HG03064 (cell line): ENCODE measurements around the gene GOLGA6L10.
"Not testable (repeated sequence)": the region's sequence is repeated elsewhere in the genome, so short reads cannot be mapped to it uniquely, and the experiment has no call there.

Experiments
- ATAC-seq: cut with Tn5 transposase; IDR thresholded peaks from one replicate; pipeline ENCODE4 v1.9.1; 2021; ENCODE audit warnings: low read depth; ENCODE audit not compliant: unreplicated experiment

GOLGA6L10 gene

DNA sequence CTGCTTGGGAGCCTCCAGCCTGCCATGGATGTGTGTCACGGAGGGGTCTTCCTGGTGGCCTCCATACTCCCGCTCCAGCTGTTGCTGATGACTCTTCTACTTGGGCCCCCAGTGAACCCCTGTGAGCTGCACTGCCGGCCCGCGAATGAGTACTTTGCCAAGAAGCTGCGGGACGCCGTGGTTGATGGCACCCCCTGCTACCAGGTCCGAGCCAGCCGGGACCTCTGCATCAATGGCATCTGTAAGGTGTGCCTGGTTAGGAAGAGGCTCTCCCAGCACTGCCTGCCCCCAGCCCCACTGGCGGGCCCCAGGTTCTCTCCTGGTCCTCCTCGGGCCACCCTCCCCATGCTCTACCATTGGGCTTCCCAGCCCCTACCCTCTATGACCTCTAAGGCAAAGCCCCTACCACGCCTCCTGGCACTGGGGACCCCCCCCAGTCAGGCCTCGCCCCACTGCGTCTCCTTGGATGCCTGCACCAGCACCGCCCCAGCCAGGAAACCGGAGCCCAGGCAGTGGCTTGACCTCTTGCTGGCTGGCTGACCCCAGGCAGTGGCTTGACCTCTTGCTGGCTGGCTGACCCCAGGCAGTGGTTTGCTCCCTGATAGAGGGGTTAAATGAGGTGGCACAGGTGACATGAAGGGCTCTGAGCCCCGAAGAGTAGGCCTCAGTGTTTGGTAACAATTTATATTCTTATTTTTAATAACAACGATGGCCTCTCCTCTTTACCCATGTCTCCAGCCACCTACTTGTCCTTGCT, 29.6 kb downstream of the GOLGA6L10 start:
- not testable (repeated sequence) for ATAC-seq

DNA sequence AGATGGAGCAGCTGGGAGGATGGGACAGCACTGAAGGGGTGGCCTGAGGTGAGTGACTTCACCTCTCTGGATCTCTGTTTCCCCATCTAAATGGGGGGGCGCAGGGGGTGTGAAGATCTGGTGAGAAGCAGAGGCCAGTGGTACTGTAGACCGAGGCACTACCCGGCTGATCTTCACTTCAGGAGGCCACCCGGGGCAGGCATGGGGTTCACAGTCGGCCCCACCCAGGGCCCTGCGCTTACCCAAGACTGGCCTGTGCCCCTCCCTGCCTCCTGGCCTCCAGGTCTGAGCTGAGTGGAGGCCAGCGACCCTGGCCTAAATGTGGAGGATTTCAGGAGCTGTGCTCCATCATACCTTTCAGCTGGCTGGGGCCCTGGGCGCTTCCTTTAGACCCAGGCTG, 31.0 kb downstream of the GOLGA6L10 start:
- not testable (repeated sequence) for ATAC-seq

DNA sequence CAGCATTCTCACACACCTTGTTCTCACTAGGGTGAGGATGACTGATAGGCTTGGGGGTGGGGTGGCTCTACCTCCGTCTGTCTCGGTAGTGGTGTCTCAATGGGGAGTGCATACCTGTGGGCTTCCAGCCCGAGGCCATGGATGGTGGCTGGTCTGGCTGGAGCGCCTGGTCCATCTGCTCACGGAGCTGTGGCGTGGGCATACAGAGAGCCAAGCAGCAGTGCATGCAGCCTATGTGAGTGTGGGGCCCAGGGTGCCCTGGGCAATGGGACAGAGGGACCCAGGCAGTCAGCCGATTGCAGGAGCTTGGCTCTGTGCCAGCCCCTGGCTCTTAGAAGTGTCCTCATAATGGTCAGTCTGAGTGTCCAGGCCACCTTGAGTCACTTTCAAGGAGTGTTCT, 31.8 kb downstream of the GOLGA6L10 start:
- ATAC-seq, result not testable (repeated sequence)

DNA sequence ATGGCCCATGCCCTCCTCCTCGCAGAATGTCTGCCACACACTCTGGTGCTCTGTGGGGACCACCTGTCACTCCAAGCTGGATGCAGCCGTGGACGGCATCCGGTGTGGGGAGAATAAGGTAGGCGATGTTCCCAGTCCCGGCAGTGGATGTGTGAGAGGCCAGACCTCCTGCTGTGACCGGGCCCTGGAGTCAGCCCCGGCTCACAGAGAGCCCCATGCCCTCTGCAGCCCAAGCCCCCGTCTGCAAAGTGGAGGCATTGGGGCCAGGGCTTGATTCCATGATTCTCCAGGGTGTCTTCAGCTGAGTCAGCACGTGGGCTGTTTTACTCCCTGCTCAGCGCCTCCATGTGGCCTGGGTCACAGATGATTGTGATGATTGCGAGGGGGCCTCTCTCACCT, 32.2 kb downstream of the GOLGA6L10 start:
- ATAC-seq, result no peak

DNA sequence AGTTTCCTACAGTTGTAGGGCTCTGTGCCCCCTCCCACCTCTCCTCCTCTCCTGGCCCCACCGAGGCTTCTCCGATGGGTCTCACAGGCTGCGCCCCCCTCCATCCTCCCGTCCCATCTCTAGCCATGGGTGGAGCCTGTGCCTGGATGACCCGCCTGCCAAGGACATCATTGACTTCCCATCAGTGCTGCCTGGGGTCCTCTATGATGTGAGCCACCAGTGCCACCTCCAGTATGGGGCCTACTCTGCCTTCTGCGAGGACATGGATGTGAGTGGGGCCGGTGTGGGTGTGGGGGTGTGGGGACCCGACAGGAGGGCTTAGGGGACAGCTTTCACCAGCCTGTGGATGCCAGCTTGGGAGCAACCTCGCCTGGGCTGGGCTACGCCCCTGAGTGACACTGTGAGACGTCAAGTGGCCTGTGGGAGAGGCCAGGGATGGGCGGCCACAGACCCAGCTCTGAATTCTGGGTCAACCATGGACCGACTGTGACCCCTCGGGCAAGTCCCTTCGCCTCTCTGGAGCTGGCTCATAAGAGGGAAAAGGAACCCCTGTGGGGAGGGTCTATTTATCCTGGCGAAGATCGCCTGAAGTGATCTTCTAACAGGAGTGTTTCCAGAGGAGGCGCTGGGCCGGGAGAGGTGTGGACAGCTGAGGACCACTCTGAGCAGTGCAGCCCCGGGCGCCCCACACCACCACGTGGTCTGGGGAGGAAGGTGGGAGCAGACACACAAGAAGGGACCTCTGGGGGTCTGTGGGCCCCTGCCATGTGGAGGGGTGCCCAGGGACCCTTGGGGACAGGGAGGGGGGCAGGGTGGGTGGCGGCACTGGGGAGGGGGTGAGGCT, 32.8 kb downstream of the GOLGA6L10 start:
- not testable (repeated sequence) for ATAC-seq

DNA sequence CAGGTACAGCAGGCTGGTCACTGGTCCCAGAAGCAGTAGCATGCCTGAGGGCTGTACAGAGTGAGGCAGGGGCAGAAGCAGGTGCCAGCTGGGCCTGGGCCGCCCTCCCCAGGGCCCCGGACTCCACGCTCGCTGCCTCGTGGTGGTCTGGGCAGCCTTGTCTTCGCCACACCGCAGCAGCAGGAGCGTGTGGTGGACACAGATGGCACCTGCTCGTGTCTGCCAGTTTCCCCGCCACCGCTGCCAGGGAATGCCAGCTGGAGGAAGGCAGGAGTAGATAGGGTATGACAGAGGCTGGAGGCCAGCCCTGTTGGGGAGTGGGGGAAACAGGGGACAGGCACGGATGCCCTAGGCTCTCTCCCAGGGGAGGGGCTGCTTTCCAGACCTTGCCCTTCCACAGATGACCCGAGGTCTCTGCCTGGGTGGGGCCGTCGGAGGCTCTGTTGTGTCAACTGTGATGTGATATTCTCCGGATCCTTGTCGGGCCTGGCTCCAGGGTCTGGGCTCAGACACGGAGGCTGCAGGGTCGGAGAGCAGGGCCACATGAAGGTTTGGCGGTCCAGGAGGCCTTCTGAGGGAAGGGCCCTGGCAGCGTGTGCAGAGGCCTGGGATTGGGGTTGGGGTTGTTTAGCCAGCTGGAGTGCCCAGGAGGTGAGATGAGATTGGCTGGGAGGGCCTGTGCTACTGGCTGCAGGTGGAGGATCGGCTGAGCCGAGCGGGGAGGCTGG, 33.6 kb downstream of the GOLGA6L10 start:
- ATAC-seq, result no peak

DNA sequence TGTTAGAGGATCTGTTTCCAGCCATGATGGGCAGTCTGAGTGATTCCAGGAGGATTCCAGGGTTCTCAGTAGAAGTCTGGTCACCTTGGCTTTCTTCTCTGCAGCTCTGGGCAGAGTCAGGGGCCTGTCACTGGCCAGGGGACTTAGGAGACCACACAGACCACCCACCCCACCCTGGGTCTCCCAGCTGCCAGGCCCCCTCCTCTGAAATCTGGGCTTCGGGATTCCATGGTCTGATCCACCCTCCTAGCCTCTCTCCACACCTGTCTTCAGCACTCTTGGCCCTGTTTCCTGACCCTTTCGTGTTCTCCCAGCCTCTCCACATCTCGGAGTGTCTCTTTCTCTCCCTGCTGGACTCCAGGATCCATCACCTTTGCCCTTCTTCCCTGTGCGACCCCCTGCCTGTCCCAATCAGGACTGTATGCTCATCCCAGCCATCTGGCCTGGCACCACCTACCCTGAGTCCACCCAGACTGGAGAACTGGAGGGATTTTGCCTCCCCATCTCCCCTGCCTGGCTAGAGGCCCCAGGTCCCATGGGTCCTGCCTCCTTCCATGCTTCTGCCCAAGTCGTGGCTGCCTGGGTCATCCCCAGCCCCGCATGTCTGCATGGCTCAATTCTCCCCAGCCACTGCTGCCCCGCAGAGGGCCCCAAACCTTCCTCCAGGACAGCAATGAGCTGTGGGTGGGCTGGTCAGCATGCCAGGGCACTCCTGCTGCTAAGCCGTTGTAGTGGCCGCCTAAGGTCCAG, 34.3 kb downstream of the GOLGA6L10 start:
- ATAC-seq, result no peak

DNA sequence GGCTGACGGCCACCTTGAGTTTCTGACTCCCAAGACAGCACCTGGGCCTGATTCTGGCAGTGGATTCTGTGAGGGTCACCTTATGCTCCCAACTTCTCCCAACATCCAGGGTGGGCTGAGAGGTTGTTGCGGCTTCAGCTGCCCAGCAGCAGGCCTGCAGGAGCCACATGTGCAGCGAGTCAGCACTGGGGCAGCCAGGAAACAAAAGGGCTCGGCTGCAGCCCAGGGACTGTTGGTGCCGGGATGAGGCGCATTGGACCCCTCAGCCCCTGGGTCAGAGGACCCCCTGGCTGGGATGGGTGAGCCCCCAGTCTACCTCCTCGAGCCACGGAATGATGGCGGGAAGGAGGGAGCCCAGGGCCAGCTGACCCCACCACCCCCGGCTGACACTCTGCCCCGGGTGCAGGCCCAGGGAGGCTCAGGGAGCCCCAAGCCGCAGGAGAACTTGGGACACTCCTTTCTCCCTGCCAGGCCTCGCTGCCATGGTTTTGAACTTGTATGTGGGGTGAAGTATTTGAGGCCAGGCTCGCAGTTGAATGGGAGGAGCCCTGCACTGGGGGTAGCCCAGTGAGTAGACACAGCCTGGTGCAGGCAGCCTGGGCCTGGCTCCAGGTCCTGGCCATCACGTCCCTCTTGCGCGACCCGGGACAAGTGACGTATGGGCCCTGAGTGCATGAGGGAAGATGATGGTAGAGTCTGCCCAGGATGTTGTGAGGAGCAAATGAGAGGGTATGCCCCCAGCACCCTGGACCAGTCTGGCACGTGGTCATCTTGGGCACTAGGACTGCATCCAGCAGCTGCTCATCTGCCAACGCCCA, 35.1 kb downstream of the GOLGA6L10 start:
- ATAC-seq, result not testable (repeated sequence)

DNA sequence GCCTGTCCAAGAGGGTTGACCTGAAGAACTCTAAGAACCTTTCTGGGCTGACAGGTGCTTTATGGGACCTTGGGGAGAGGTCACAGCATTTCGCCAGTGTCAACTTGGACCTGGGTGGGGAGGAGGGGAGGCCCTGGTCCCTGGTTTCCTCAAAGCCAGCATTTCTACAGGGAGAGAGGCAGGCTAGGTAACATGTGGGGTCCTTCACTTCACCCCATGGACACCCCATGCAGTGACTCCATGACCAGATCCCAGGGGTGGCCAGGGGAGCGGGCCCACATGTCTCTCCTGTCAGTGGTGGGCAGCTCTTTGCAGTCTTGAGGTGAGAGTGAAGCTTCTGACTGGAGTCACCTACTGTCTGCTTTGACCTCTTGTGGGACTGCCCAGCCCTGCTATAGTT, 35.8 kb downstream of the GOLGA6L10 start:
- ATAC-seq, result no peak

DNA sequence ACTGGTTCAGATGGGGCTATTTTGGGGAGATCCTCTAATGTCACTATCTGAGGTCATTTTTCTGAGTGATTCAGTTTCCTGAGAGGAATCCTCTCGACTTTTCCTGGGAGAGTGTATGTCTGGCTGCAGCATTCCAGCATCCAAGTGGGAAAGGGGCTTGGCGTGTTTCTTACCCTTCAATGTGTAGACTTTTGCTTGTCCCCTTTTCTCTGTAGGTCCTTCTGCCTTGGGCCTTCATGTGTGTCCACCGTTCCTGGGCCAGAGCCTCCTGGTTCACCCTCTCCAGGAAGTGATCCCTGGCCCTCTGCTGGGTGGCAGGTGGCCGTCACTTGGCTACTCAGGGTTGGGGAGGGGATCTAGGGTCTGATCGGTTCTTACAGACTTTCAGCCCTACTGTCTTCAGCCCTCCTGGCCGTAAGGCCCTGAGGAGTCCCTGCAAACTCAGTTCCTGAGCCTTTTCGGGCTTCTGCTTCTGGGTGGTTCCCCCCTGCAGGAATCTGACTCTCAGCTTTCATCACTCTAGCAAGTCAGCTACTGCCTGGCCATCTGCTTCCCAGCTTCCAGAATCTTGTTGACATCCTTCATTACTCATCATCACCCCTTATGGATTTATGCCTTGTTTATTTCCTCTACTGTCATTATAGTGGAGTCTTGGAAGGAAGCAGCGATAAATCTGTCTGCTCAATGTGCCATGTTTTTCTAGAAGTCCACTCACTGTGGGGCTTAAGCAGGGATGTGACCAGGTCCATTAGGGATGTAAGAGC, 36.5 kb downstream of the GOLGA6L10 start:
- ATAC-seq, result no peak

DNA sequence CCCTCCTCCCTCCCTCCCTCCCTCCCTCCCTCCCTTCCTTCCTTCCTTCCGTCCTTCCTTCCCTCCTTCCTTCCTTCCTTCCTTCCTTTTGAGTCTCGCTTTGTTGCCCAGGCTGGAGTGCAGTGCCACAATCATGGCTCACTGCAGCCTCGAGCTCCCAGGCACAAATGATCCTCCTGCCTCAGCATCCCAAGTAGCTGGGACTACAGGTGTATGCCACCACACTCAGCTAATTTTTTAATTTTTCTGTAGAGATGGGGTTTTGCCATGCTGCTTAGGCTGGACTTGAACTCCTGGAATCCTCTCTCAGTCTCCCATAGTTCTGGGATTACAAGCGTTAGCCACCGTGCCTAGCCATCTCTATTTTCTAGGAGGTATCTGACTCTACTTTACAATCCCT, 38.0 kb downstream of the GOLGA6L10 start:
- not testable (repeated sequence) for ATAC-seq

DNA sequence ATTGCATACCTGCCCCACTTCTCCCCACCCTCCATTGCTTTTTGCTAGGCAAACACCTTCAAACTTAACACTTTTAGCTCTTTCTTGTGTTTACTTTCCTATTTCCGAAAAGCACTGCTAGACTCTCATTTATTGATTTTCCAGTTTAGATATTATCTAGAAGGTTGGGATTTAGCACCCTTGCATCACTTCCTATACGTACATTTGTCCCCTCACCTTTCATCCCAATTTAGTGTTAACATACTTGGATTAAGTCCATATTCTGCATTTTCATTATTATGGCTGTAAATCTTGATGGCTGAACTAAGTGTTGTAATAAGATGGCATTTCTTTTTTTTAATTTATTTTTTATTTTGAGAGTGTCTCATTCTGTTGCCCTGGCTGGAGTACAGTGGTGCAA, 39.5 kb downstream of the GOLGA6L10 start:
- no peak for ATAC-seq

DNA sequence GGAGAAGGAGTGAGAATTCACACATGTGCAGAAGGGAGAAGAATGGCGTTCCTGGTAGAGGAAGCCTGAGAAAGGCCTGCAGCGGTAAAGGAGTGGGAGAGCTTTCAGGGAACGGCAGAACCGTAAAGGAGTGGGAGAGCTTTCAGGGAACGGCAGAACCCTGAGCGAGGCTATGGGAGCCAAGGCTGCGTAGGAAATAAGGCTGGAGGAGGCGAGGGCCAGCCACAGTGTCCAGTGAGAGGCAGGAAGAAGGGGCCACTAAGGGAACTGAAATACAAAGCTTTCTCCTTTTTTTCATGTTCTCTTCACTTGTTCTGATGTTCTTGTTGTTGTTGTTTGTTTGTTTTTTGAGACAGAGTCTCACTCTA, 41.6 kb downstream of the GOLGA6L10 start:
- no peak for ATAC-seq

DNA sequence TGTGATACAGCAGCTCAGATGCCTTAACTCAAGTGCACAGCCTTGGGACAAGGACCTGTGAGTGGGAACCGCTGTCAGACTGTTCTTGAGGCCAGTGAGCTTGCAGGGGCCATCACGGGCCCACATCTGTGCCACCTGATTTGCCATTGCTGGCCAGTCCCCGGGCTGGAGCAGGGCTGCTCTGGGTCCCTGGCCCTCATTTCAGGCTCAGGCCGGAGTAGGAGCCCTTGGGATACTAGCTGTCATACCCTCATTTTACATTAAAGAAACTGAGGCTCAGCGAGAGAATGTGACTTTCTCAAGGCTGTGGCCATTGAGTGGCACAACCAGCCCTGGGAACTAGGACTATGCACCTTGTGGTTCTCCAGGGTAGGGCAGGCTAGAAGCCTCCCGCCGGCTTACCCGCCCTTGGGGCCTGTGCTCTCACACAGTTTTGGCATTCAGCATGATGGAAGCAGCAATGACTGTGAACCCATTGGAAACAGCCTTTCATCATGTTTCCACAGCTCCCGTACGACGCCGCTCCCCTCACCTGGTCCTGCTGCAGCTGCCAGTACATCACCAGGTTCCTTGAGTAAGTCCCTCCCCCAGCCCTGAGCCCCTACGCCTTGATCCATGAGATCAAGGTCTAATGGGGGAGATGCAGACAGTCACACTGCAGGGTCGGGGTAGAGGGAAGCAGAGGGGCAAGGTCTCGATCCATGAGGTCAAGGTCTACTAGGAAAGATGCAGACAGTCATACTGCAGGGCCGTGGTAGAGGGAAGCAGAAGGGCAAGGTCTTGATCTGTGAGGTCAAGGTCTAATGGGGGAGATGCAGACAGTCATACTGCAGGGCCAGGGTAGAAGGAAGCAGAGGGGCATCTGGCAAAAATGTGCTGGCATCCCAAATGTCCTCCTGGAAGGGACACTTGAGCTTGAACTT, 42.2 kb downstream of the GOLGA6L10 start:
- ATAC-seq, result no peak

DNA sequence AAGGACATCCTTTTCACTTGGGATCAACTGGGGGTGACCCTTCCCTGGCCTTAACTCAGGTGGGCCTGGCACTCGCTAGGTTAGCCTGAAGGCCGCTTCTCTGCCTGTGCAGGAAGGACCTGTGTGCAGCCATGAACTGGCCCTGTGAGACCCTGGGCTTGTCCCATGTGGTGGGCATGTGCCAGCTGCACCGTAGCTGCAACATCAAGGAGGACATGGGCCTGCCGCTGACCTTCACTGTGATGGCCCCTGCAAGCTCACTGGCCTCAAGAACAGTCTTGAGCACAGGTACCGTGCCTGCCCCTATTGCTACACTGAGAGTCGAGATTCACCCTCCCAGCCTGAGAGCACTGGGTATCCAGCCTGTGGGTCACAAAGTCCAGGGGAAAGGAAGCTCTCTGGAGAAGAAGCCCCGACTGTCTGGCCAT, 43.6 kb downstream of the GOLGA6L10 start:
- ATAC-seq, result no peak

DNA sequence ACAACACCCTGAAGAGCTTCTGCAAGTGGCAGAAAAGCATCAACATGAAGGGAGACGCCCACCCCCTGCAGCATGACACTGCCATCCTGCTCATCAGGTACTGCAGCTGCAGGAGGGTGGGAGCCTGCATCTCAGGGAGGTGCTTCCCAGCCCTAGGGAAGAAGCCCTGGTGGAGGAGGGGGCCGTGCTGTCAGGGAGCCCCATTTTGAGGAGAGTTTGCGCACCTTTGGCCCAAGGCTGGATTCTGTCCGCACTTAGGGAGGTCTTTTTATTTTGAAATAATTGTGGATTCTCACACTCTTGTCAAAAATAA, 44.5 kb downstream of the GOLGA6L10 start:
- no peak for ATAC-seq

DNA sequence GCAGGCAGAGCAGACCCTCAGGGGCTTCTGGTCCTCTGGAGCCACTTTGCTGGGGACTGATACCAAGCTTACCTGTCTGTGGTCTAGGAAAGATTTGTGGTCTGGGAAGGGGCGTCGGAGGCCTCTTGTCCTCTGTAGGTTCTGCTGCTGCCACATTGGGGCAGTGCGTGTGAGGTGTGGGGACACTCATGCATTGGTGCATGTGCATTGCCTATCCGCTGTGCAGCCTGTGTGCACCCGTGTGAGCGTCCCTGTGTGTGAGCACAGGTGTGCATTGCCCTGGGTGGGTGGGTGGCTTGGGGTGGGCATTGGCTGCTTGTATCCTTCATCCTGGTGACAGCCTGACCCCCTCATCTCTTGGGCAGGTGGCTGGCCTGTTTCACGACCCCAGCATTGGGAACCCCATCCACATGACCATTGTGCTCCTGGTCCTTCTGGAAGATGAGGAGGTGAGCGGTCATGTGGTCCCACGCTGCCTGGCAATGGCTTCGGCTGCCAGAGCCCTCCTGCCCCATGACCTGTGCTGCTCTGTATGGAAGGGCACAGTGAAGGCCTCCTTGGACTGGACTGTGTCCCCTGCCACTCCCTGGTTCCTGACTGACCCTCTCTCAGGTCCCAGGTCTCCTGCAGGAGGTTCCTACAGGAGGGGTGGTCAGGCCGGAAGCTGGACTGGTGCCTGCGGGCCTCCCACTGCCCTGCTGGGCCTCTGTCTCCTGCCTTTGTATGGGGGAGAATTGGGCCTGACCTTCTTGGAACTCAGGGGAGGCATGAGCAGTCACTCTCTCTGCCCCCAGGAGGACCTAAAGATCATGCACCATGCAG, 45.1 kb downstream of the GOLGA6L10 start:
- no peak for ATAC-seq
